DND-41 (cell line): ENCODE data around the gene PLXNA4.
"Not testable (repeated sequence)": the region's sequence is repeated elsewhere in the genome, so short reads cannot be mapped to it uniquely, and the experiment has no call there.

ENCODE experiments used
- ATAC-seq: fragments of 200-7000 bp; cut with Tn5 transposase; 3 replicates; pipeline ENCODE4 v1.9.1; 2021; ENCODE audit warnings: low read depth; ENCODE audit not compliant: insufficient read depth
- DNase-seq: peaks from one replicate; pipeline ENCODE4 v3.0.0-alpha.2; 2020
- H2AFZ ChIP-seq: 2 replicates; pipeline ENCODE4 v1.6.0; 2012; ENCODE audit warnings: low read depth, low read length
- H3K27ac ChIP-seq: 2 replicates; pipeline ENCODE4 v1.5.1; 2012; ENCODE audit warnings: low read length, inconsistent platforms
- H3K27me3 ChIP-seq: fragments of 200-600 bp; sonication (generic); 2 replicates; pipeline ENCODE4 v1.6.0; 2012; ENCODE audit warnings: low read length, mild to moderate bottlenecking, inconsistent platforms; ENCODE audit not compliant: insufficient read depth, poor library complexity
- H3K36me3 ChIP-seq: 2 replicates; pipeline ENCODE4 v1.5.1; 2012; ENCODE audit warnings: low read length, inconsistent platforms; ENCODE audit not compliant: insufficient read depth
- H3K4me1 ChIP-seq: 2 replicates; pipeline ENCODE4 v1.5.1; 2012; ENCODE audit warnings: mild to moderate bottlenecking, low read length; ENCODE audit not compliant: insufficient read depth
- H3K4me2 ChIP-seq: 2 replicates; pipeline ENCODE4 v1.6.0; 2012; ENCODE audit warnings: mild to moderate bottlenecking, moderate library complexity, low read length, inconsistent platforms; ENCODE audit not compliant: insufficient read depth
- H3K4me3 ChIP-seq, 2 experiments: fragments of 200-600 bp in 1 of 2; shearing (Covaris generic) in 1 of 2; 2 replicates each; pipeline ENCODE4 v1.5.1; 2012 to 2016; ENCODE audit warnings: inconsistent platforms in 2 of 2, low read length in 2 of 2, mild to moderate bottlenecking in 2 of 2, low read depth in 1 of 2, moderate library complexity in 1 of 2
- H3K79me2 ChIP-seq: 2 replicates; pipeline ENCODE4 v1.6.0; 2012; ENCODE audit warnings: low read length, inconsistent platforms; ENCODE audit not compliant: insufficient read depth
- H3K9ac ChIP-seq: 2 replicates; pipeline ENCODE4 v1.6.0; 2012; ENCODE audit warnings: low read depth, mild to moderate bottlenecking, inconsistent platforms, low read length, moderate library complexity
- H3K9me3 ChIP-seq: 2 replicates; pipeline ENCODE4 v1.5.1; 2012; ENCODE audit warnings: low read length, moderate library complexity, mild to moderate bottlenecking, inconsistent platforms; ENCODE audit not compliant: insufficient read depth, severe bottlenecking
- H4K20me1 ChIP-seq: 2 replicates; pipeline ENCODE4 v1.6.0; 2012; ENCODE audit warnings: low read length; ENCODE audit not compliant: insufficient read depth
- CTCF ChIP-seq: IDR thresholded peaks from 2 replicates; pipeline ENCODE4 v1.5.1; 2012; ENCODE audit warnings: borderline replicate concordance, low read length, moderate library complexity, mild to moderate bottlenecking; ENCODE audit not compliant: poor library complexity, severe bottlenecking; ENCODE audit errors: extremely low read depth
- EZH2 ChIP-seq: IDR thresholded peaks from 3 replicates; pipeline ENCODE4 v1.6.1; 2012; ENCODE audit warnings: borderline replicate concordance, low read depth, mild to moderate bottlenecking, moderate library complexity, low read length, inconsistent platforms; ENCODE audit not compliant: severe bottlenecking

The PLXNA4 gene

GRCh38 chr7:132169730-132170129 is 406.5 kb downstream of the PLXNA4 start:
- no peaks in the 10 kb centered on the region for H3K4me1 ChIP-seq
- H3K79me2 ChIP-seq: no peaks in the 10 kb centered on the region
- H2AFZ ChIP-seq: no peak overlapping the region
- TF ChIP-seq EZH2: no peak
- TF ChIP-seq CTCF: no peak
- no peaks in the 10 kb centered on the region for H3K36me3 ChIP-seq
- no peaks in the 10 kb centered on the region for H3K9me3 ChIP-seq
- no peaks in the 10 kb centered on the region for H4K20me1 ChIP-seq
- no peak overlapping the region for H3K27ac ChIP-seq
- no peak overlapping the region for H3K4me3 ChIP-seq
- no peak for DNase-seq
- H3K4me2 ChIP-seq: no peak overlapping the region
- no peak for ATAC-seq
- no peak overlapping the region for H3K9ac ChIP-seq
- H3K27me3 ChIP-seq: no peaks in the 10 kb centered on the region

- Histone ChIP-seq H3K9me3 (no peaks in the 10 kb centered on the region), H3K4me3 (no peak overlapping the region), H3K9ac (no peak overlapping the region), H3K36me3 (no peaks in the 10 kb centered on the region), H3K27ac (no peak overlapping the region), H3K4me1 (no peaks in the 10 kb centered on the region), H2AFZ (no peak overlapping the region), H3K79me2 (no peaks in the 10 kb centered on the region), H3K4me2 (no peak overlapping the region), H4K20me1 (no peaks in the 10 kb centered on the region), H3K27me3 (peaks cover 7% of the 10 kb centered on the region)
- no peak for ATAC-seq
- no peak for DNase-seq
- TF ChIP-seq EZH2 (no peak), CTCF (no peak)
These were observed 408.0 kb downstream of the PLXNA4 start for GRCh38 chr7:132168239-132168638.

GRCh38 chr7:132165695-132166094 is 410.6 kb downstream of the PLXNA4 start:
- H3K79me2 ChIP-seq, H3K27me3 ChIP-seq, DNase-seq, H3K36me3 ChIP-seq, H3K4me1 ChIP-seq, H2AFZ ChIP-seq, H3K9me3 ChIP-seq, H3K9ac ChIP-seq, H4K20me1 ChIP-seq, ATAC-seq, H3K4me3 ChIP-seq, H3K4me2 ChIP-seq, H3K27ac ChIP-seq: not testable (repeated sequence)

GRCh38 chr7:132164558-132165125 is 411.6 kb downstream of the PLXNA4 start:
- Histone ChIP-seq H3K79me2 (no peaks in the 10 kb centered on the region), H3K27ac (no peak overlapping the region), H3K27me3 (peaks cover 8% of the 10 kb centered on the region), H4K20me1 (no peaks in the 10 kb centered on the region), H2AFZ (no peak overlapping the region), H3K9me3 (no peaks in the 10 kb centered on the region), H3K36me3 (no peaks in the 10 kb centered on the region), H3K9ac (no peak overlapping the region), H3K4me3 (no peak overlapping the region), H3K4me1 (no peaks in the 10 kb centered on the region), H3K4me2 (no peak overlapping the region)
- TF ChIP-seq CTCF (no peak), EZH2 (no peak)
- ATAC-seq (no peak), DNase-seq (no peak)
